Esophagus muscularis mucosa (tissue), 4 donors: ENCODE data around the gene SLC14A1.

Source experiments
- CTCF ChIP-seq, 3 experiments: fragments of 200-600 bp in 2 of 3; fragments of 450-650 bp in 1 of 3; sonication (generic) in 2 of 3; IDR thresholded peaks; one replicate each; pipeline ENCODE4 v1.5.1; 2017 to 2019; ENCODE audit warnings: antibody characterized with exemption in 3 of 3, mild to moderate bottlenecking in 2 of 3, moderate library complexity in 1 of 3
- EP300 ChIP-seq: sonication (generic); formaldehyde crosslinking; IDR thresholded peaks from one replicate; pipeline ENCODE4 v1.6.1; 2017; ENCODE audit warnings: antibody characterized with exemption
- POLR2A ChIP-seq: fragments of 450-650 bp; IDR thresholded peaks from one replicate; pipeline ENCODE4 v1.6.1; 2017; ENCODE audit warnings: antibody characterized with exemption, moderate library complexity, mild to moderate bottlenecking, low read depth
- POLR2AphosphoS5 ChIP-seq, 2 donors: sonication (generic); formaldehyde crosslinking; IDR thresholded peaks; one replicate each; pipeline ENCODE4 v1.6.1; 2017; ENCODE audit warnings: antibody characterized with exemption in 2 of 2

- TF ChIP-seq CTCF (IDR thresholded peaks at IDR 0.05) (no peak), POLR2A (no peak), EP300 (no peak), POLR2AphosphoS5 (IDR thresholded peaks at IDR 0.05) (peak in 1 of 2 donors; percentile 5)
These were observed 61.2 kb downstream of the SLC14A1 start for GRCh38 chr18:45785134-45785533.
